ENCODE measurements around the gene LKAAEAR1.

Gene LKAAEAR1

DNA sequence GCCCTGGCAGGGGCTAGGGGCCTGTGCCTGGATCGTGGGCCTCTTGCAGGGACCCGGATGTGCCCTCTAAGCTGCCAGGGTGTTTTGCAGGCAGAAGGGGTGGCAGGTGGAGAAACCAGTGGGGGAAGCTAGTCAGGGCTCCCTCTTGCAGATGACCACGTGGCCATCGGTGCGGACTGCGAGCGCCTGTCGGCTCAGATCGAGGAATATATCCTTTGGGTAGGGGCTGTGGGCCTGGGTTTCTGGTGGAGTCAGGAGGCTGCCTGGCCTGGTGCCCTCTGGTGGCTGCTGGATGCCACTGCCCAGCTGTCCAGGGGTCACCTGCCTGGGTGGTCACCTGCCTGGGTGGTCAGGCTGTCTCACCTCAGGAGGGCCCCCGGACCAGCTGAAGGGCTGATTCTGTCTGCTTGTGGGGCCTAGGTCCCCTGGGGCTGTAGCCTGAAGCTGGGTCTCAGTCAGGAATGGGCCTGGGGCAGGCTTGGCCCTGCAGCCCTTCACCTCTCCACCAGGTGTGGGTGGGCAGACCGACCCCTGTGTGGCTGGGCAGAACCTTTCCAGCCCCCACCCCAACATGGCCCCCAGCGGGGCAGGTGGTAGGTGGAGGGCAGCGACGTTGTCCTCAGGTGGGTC lies 14.5 kb downstream of the LKAAEAR1 start:
- Mint-ChIP-seq H3K4me3 (no peak overlapping the region), H3K27ac (no peak overlapping the region), H3K36me3 (no peaks in the 10 kb centered on the region), H3K4me1 (peaks cover 24% of the 10 kb centered on the region), H3K9me3 (no peaks in the 10 kb centered on the region), H3K27me3 (no peaks in the 10 kb centered on the region)

- H3K4me3 Mint-ChIP-seq: no peak overlapping the region
- no peaks in the 10 kb centered on the region for H3K27me3 Mint-ChIP-seq
- peaks cover 29% of the 10 kb centered on the region for H3K4me1 Mint-ChIP-seq
- H3K27ac Mint-ChIP-seq: no peak overlapping the region
- H3K36me3 Mint-ChIP-seq: no peaks in the 10 kb centered on the region
- no peaks in the 10 kb centered on the region for H3K9me3 Mint-ChIP-seq
Observed at GRCh38 chr20:64069209-64069613, 15.0 kb downstream of the LKAAEAR1 start.

DNA sequence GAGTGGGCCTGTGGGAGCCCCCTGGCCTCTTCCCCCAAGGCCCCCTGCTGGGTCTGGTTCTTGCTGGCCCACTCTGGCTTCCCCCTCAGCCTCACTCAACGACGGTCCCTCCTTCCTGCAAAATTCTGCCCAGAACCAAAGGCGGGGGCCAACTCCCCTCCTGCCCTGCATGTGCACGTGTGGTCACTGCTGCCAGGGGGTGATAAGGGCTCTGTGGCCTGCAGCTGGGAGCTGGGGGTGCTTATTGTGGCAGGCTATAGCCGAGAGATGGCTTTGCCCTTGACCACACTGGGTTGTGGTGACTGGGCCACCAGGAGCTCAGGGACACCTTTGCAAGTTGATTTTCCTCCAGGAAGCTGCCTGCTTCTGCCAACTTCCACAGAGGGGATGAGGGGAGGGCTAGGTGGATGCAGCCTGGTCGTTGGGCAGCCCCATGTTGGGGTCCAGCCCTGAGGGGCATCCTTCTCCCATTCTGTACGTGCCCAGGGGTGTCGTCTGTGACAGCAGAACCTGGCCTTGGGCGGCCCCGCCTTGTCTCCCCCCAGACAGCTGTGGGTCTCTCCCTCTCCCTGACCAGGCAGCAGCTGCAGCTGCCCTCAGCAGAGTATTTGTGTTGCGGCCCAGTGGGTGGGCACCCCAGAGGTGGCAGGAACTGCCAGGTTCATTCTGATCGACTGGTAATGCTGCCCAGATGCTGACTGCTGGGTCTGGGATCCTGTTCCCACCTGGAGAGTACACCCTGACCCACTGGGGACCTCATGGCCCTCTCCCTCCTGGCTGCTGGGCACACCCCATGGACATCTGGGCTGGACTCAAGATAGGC lies 15.6 kb downstream of the LKAAEAR1 start:
- H3K4me3 Mint-ChIP-seq: no peak overlapping the region
- no peaks in the 10 kb centered on the region for H3K27me3 Mint-ChIP-seq
- H3K27ac Mint-ChIP-seq: no peak overlapping the region

GRCh38 chr20:64067733-64068307 lies 16.4 kb downstream of the LKAAEAR1 start:
- Mint-ChIP-seq H3K27ac (no peak overlapping the region), H3K9me3 (no peaks in the 10 kb centered on the region), H3K4me1 (peaks cover 36% of the 10 kb centered on the region), H3K4me3 (no peak overlapping the region), H3K27me3 (no peaks in the 10 kb centered on the region), H3K36me3 (no peaks in the 10 kb centered on the region)

More for the DNA sequence above, 15.6 kb downstream of the LKAAEAR1 start:
- peaks cover 35% of the 10 kb centered on the region for H3K4me1 Mint-ChIP-seq
- no peaks in the 10 kb centered on the region for H3K36me3 Mint-ChIP-seq
- no peaks in the 10 kb centered on the region for H3K9me3 Mint-ChIP-seq

- H3K27ac Mint-ChIP-seq: no peak overlapping the region
- H3K36me3 Mint-ChIP-seq: no peaks in the 10 kb centered on the region
- no peak overlapping the region for H3K4me3 Mint-ChIP-seq
- no peaks in the 10 kb centered on the region for H3K9me3 Mint-ChIP-seq
- H3K27me3 Mint-ChIP-seq: no peaks in the 10 kb centered on the region
- H3K4me1 Mint-ChIP-seq: peaks cover 36% of the 10 kb centered on the region
Observed at GRCh38 chr20:64067005-64067632, 17.1 kb downstream of the LKAAEAR1 start.

DNA sequence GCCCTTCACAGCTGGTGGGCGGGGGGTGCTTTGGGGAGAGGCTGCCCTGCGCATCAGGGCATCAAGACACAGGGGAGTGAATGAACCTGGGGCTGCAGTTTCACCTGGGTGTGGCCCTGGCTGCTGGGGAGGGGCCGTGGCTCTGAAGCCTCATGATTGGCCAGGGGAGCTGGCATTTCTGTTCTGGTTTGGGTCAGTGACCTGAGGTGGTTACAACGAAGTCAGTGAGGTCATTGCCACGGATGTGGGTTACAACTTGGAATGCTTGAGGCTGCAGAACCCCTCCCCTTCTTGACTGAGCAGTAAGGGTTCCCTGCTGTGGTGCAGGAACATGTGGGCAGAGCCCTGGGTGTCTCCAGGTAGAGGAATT lies 18.2 kb downstream of the LKAAEAR1 start:
- Mint-ChIP-seq H3K27ac (peak overlapping the region; percentile 30), H3K4me1 (peaks cover 36% of the 10 kb centered on the region), H3K4me3 (peak overlapping the region; percentile 19), H3K27me3 (no peaks in the 10 kb centered on the region), H3K36me3 (no peaks in the 10 kb centered on the region), H3K9me3 (no peaks in the 10 kb centered on the region)

DNA sequence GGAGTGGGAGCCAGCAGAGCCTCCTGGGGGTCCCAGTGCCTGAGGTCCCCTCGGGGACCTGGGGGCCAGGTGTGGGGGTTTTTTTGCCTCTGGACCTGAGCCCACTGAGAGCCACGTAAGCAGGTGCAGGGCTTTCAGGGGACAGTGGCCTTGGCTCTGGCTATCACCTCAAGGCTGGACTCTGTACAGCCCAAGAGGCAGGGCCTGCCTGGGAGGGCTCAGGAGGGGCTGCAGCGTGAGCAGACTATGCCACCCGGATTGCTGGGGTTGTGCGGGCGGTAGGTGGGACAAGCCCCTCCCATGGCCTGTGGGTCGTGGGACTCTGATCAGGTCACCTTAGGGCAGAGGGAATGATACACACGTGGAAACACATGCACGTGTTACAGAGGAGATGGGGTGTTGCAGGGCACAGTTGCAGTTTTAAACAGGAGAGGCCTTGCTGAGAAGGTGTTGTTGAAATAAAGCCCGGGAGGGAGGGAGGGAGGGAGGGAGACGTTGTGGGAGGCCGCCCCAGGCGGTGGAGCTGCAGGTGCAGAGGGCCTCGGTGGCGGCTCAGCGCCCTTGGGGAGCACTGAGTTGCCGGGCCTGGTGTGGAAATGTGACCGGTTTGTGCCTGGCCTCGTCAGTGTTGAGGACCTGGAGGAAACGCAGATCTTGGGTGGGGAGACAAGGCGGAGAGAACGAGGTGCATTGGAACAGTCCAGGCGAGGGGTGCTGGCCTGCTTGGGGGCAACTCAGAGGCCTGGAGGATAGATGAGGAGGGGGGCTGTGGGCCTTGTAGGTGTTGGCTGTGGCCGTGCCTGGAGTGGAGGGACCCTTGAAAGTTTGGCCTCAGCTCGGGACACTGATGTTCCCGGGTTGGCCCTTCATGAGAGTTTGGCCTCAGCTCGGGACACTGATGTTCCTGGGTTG lies 18.9 kb downstream of the LKAAEAR1 start:
- no peaks in the 10 kb centered on the region for H3K9me3 Mint-ChIP-seq
- no peaks in the 10 kb centered on the region for H3K27me3 Mint-ChIP-seq
- no peaks in the 10 kb centered on the region for H3K36me3 Mint-ChIP-seq
- peaks cover 36% of the 10 kb centered on the region for H3K4me1 Mint-ChIP-seq
- peak overlapping the region; percentile 17 for H3K27ac Mint-ChIP-seq
- H3K4me3 Mint-ChIP-seq: no peak overlapping the region

DNA sequence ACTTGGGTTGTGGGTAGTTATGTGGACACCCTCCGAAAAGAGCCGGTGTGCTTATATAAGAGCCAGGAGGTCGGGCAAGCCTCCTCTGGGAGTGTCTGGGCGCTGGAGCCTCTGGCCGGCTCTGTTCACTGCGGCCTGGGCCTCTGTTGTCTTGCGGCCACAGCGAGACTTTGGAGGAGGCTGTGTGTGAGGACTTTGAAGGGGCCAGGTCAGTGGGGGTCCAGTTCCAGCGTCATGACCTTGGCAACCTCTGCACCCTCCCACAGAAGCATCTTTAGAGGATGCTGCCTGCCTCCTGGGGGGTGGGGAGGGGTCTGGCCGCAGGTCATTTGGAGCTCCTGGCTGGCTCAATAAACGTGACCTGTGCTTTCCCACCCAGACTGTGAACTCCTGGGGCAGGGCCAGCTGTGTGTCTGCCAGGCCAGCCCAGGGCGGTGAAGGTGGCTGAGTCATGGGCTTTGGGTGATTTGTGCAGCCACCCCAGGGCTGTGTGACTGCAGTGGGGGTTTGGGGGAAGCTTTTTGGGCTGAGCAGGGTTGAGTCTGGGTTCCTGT lies 20.0 kb downstream of the LKAAEAR1 start:
- Mint-ChIP-seq H3K36me3 (no peaks in the 10 kb centered on the region), H3K4me3 (peak overlapping the region; percentile 90), H3K9me3 (no peaks in the 10 kb centered on the region), H3K27ac (peak overlapping the region; percentile 94), H3K4me1 (peaks cover 36% of the 10 kb centered on the region), H3K27me3 (no peaks in the 10 kb centered on the region)

DNA sequence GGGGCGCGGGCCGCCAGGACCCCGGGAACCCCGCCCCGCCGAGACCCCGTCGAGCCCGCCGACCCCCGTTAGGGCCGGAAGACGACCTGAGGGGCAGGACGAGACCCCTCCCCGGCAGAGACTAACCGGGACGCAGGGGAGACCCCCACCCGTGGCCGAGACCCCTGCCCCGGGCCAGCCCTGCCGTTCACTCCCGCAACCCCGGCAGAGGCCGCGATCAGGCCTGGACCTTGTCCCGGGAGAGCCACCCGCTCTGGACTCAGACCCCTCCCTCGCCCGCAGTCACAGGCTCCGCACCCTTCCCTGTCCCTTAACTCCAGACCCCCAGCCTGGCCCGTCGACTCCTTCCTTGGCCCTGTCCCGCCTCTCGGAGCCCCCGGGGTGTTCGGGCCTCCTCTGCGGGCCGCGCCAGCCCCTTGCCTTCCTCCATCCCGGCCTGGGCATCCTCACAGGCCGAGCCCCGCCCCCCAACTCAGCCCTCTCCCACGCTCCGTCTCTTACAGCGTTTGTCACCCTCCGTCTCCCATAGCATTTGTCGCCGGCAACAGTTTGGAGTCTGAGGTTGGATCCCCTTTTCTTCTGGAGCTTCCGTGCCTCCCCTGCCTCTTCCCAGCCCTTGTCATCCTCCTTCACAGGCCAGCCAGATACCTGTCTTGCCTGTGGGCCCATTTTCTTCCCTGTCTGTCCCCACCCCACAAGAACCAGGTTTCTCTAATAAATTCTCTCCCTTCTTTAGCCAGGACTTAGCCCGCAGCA lies 20.6 kb downstream of the LKAAEAR1 start:
- Mint-ChIP-seq H3K4me1 (peaks cover 38% of the 10 kb centered on the region), H3K27me3 (no peaks in the 10 kb centered on the region), H3K36me3 (no peaks in the 10 kb centered on the region), H3K27ac (peak overlapping the region; percentile 94), H3K4me3 (peak overlapping the region; percentile 90), H3K9me3 (no peaks in the 10 kb centered on the region)

DNA sequence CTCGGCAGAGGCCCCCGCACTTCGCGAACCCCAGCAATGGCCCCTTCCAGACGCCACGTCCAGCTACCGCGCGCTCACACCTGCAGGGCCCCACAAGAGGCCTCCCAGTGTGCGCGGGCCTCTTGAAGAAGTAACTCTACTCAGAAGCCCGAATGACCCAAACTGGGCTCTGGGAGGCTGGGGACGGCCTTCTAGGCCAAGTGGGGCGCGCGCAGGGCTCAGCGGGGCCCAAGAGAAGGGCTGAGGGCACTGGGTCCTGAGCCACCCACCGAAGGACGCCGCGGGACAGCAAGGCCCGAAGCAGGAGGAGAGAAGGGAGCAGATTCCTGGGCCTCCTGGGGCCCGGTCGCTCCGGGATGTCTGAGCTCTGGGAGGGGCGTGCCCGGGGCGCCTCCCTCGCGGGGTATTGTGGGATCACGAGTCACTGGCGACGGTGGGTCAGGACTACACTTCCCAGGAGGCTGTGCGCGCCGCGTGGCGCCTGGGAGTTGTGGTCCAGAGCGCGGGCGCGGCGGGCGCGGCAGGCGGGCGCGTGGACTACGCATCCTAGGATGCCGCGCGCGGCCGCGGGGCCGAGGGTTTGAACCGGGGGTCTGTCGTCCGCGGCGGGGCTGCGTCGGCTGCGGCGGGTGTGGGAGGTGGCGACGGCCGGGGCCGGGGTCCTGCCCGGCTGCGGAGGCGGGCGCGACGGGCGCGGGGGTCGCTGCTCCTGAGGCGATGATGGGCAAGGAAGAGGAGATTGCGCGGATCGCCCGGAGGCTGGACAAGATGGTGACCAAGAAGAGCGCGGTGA lies 21.4 kb downstream of the LKAAEAR1 start, which contains the start of gene TCEA2:
TSS of gene TCEA2 (plus strand) at position 603 of the 793 bp plus-strand sequence. CDS start at position 718, 115 bp downstream.
- Mint-ChIP-seq H3K4me1 (peaks cover 45% of the 10 kb centered on the region), H3K27me3 (no peaks in the 10 kb centered on the region), H3K27ac (peak within 1 kb of the TSS; percentile 94), H3K4me3 (peak within 1 kb of the TSS; percentile 90), H3K9me3 (no peaks in the 10 kb centered on the region), H3K36me3 (no peaks in the 10 kb centered on the region)

- Mint-ChIP-seq H3K27ac (peak overlapping the region; percentile 23), H3K27me3 (no peaks in the 10 kb centered on the region), H3K4me3 (no peak overlapping the region), H3K9me3 (no peaks in the 10 kb centered on the region), H3K36me3 (no peaks in the 10 kb centered on the region), H3K4me1 (peaks cover 47% of the 10 kb centered on the region)
Observed at GRCh38 chr20:64062276-64062595, 22.0 kb downstream of the LKAAEAR1 start.

- Mint-ChIP-seq H3K36me3 (no peaks in the 10 kb centered on the region), H3K4me3 (peak overlapping the region; percentile 15), H3K9me3 (no peaks in the 10 kb centered on the region), H3K27ac (no peak overlapping the region), H3K27me3 (peaks cover 1% of the 10 kb centered on the region), H3K4me1 (peaks cover 17% of the 10 kb centered on the region)
Observed at GRCh38 chr20:64058536-64058935, 25.7 kb downstream of the LKAAEAR1 start.

- Mint-ChIP-seq H3K4me3 (peak overlapping the region; percentile 64), H3K27ac (no peak overlapping the region)
Observed at GRCh38 chr20:64057628-64058498, 26.3 kb downstream of the LKAAEAR1 start.

More at GRCh38 chr20:64057628-64058498, 26.3 kb downstream of the LKAAEAR1 start:
- peaks cover 16% of the 10 kb centered on the region for H3K4me1 Mint-ChIP-seq
- H3K27me3 Mint-ChIP-seq: peaks cover 4% of the 10 kb centered on the region
- H3K9me3 Mint-ChIP-seq: no peaks in the 10 kb centered on the region
- no peaks in the 10 kb centered on the region for H3K36me3 Mint-ChIP-seq
